PC-9 (cell line): ENCODE results near the gene HTR7.

ENCODE experiments used
- EZH2 ChIP-seq: fragments of 200-600 bp; sonication (generic); IDR thresholded peaks from 2 replicates; pipeline ENCODE4 v1.8.0; 2017; ENCODE audit warnings: antibody characterized with exemption, low read depth
- TF ChIP-seq, protein P1 (sequence below): fragments of 200-600 bp; sonication (generic); conservative IDR thresholded peaks from 2 replicates; pipeline ENCODE4 v1.6.1; 2017; ENCODE audit warnings: mixed run types, antibody characterized with exemption, mild to moderate bottlenecking, moderate library complexity

DNA sequence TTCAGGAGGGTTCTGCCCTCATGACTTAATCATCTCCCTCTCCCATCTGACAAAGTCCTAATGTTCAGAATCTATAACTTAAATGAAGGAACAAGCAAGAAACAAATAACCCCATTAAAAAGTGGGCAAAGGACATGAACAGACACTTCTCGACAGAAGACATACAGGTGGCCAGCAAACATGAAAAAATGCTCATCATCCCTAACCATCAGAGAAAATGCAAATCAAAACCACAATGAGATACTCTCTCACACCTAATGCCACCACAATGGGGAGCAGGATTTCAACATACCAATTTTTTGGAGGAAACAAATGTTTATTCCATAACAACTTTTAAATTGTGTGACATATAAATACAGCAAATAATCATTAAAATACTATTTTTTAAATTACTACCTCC is 3.0 kb upstream of the HTR7 start:
- TF ChIP-seq, protein P1, sequence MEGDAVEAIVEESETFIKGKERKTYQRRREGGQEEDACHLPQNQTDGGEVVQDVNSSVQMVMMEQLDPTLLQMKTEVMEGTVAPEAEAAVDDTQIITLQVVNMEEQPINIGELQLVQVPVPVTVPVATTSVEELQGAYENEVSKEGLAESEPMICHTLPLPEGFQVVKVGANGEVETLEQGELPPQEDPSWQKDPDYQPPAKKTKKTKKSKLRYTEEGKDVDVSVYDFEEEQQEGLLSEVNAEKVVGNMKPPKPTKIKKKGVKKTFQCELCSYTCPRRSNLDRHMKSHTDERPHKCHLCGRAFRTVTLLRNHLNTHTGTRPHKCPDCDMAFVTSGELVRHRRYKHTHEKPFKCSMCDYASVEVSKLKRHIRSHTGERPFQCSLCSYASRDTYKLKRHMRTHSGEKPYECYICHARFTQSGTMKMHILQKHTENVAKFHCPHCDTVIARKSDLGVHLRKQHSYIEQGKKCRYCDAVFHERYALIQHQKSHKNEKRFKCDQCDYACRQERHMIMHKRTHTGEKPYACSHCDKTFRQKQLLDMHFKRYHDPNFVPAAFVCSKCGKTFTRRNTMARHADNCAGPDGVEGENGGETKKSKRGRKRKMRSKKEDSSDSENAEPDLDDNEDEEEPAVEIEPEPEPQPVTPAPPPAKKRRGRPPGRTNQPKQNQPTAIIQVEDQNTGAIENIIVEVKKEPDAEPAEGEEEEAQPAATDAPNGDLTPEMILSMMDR = no peak
- TF ChIP-seq EZH2 = no peak
